OCI-LY7 (cell line): ENCODE measurements around the gene SRPRA. TPM values are rescaled to one million over a fixed set of nuclear protein-coding genes. Genes with fewer than 3 reads are reported as not detected.
A peak's percentile ranks its signal among the peaks of the same experiment; 100 is the strongest.

Source experiments
- BruUV-seq: library from RNA; stranded (reverse); fragments of 400-500 nt; replicated peaks from 2 replicates; lab custom pipeline; 2021; lab: Mats Ljungman, UMichigan
- CTCF ChIA-PET: fragments of 300-600 bp; sonication (Branson Sonifier 250); formaldehyde crosslinking; loops from one replicate; lab custom pipeline; 2022; ENCODE audit warnings: antibody characterized with exemption; ENCODE audit not compliant: unreplicated experiment; lab: Charles Lee
- POLR2A ChIA-PET: fragments of 300-600 bp; sonication (Branson Sonifier 250); formaldehyde crosslinking; loops from one replicate; lab custom pipeline; 2022; ENCODE audit warnings: antibody characterized with exemption; lab: Charles Lee
- DNase-seq: peaks from one replicate; pipeline ENCODE4 v3.0.0-alpha.2; 2015; ENCODE audit warnings: low spot score
- H2AFZ ChIP-seq: fragments of 200-600 bp; sonication (generic), shearing (Covaris generic); 2 replicates; pipeline ENCODE4 v1.6.1; 2014; ENCODE audit warnings: mild to moderate bottlenecking, antibody characterized with exemption, low read length, moderate library complexity
- H3K27ac ChIP-seq: fragments of 200-600 bp; sonication (generic); 2 replicates; pipeline ENCODE4 v1.5.1; 2014; ENCODE audit warnings: mixed run types, low read depth, mild to moderate bottlenecking, moderate library complexity, low read length, inconsistent platforms; ENCODE audit not compliant: poor library complexity, severe bottlenecking
- H3K36me3 ChIP-seq: fragments of 200-600 bp; sonication (generic); 2 replicates; pipeline ENCODE4 v1.6.1; 2014; ENCODE audit warnings: mild to moderate bottlenecking, antibody characterized with exemption, low read length, moderate library complexity, mixed read lengths; ENCODE audit not compliant: insufficient read depth
- H3K4me1 ChIP-seq: fragments of 200-600 bp; sonication (generic); 2 replicates; pipeline ENCODE4 v1.5.1; 2014; ENCODE audit warnings: mild to moderate bottlenecking, low read length; ENCODE audit not compliant: insufficient read depth, poor library complexity, severe bottlenecking
- H3K4me2 ChIP-seq: fragments of 200-600 bp; sonication (generic); 2 replicates; pipeline ENCODE4 v1.6.1; 2014; ENCODE audit warnings: mild to moderate bottlenecking, low read length
- H3K4me3 ChIP-seq: fragments of 200-600 bp; sonication (generic); 2 replicates; pipeline ENCODE4 v1.5.1; 2014; ENCODE audit warnings: mild to moderate bottlenecking, low read depth, low read length; ENCODE audit not compliant: poor library complexity, severe bottlenecking
- H3K79me2 ChIP-seq: fragments of 200-600 bp; sonication (generic); 2 replicates; pipeline ENCODE4 v1.6.1; 2016; ENCODE audit warnings: low read depth, mild to moderate bottlenecking, low read length, moderate library complexity, mixed read lengths; ENCODE audit not compliant: insufficient read depth
- H3K9me2 ChIP-seq: fragments of 200-600 bp; sonication (generic); 2 replicates; pipeline ENCODE4 v1.6.1; 2016; ENCODE audit warnings: mild to moderate bottlenecking, low read length, mixed read lengths; ENCODE audit not compliant: insufficient read depth
- H3K9me3 ChIP-seq: fragments of 200-600 bp; sonication (generic); 2 replicates; pipeline ENCODE4 v1.6.1; 2014; ENCODE audit warnings: mild to moderate bottlenecking, mixed run types, low read length, mixed read lengths
- H4K20me1 ChIP-seq: fragments of 200-600 bp; sonication (generic); 2 replicates; pipeline ENCODE4 v1.6.1; 2014; ENCODE audit warnings: mild to moderate bottlenecking, antibody characterized with exemption, low read length, moderate library complexity, mixed read lengths; ENCODE audit not compliant: insufficient read depth
- EZH2phosphoT487 ChIP-seq: fragments of 200-600 bp; sonication (generic); IDR thresholded peaks from 2 replicates; pipeline ENCODE4 v1.6.1; 2018; ENCODE audit warnings: low read depth, borderline replicate concordance, mild to moderate bottlenecking, mixed run types, antibody characterized with exemption, low read length, moderate library complexity, mixed read lengths
- intact Hi-C: fragments of 100-400 bp; cut with micrococcal nuclease; formaldehyde crosslinking; loops from one replicate; pipeline ENCODE4 v1.10.0; 2022; ENCODE audit not compliant: unreplicated experiment
- total RNA-seq, 2 experiments: library from RNA; depleted of rRNA in 1 of 2; stranded (reverse); fragments of >200 nt in 1 of 2; shearing (Covaris generic) in 1 of 2; gene quantifications; 2 replicates each; pipeline ENCODE4 v1.2.3, GENCODE V29; 2014 to 2022
- TF ChIP-seq, protein P1 (sequence below): fragments of 200-600 bp; sonication (generic); conservative IDR thresholded peaks from 2 replicates; pipeline ENCODE4 v1.5.1; 2014; ENCODE audit warnings: mild to moderate bottlenecking, antibody characterized with exemption, low read length, moderate library complexity, mixed read lengths

Gene SRPRA
- total RNA-seq, 2 experiments from 2014 or later: 62.9 to 100 TPM

DNA sequence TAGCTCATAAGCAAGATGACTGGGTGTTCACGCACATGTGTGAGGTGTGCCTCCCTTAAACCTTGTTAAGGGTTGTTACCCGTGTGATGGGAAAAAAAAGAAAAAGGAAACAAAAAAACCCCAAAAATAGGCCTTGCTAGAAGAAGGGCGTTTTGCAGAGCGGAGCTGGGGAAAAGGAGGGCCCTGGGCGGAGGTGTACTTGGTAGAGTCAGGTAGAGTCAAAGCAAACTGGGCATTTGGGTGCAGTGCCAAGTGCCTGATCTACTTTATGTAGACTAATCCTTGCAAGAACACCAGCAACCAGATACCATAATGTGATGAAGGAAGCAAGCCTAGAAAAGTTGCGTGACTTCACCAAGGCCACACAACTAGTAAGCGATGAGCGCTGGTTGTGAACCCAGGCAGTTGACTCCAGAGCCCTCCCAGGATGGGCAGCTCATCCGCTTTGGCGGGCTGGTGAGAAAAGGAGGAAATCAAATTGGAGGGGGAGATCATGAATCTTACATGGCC is 13.0 kb upstream of the SRPRA start:
- POLR2A ChIA-PET: interaction anchor here (0.5 to 1.7 kb wide), 5 partner anchors 9 to 285 kb away, joined by 3 to 7 read pairs (median 5); partner anchors contain the start of genes FOXRED1 and SRPRA
- Histone ChIP-seq H4K20me1 (no peaks in the 10 kb centered on the region), H3K4me1 (peaks cover 34% of the 10 kb centered on the region), H3K27ac (no peak overlapping the region), H3K4me2 (no peak overlapping the region), H3K4me3 (no peak overlapping the region), H3K9me2 (no peaks in the 10 kb centered on the region), H2AFZ (no peak overlapping the region; the same call in 1 of the 2 replicates), H3K36me3 (peaks cover 18% of the 10 kb centered on the region; the same call in 1 of the 2 replicates), H3K79me2 (no peaks in the 10 kb centered on the region), H3K9me3 (no peaks in the 10 kb centered on the region)
- BruUV-seq: no TSS peak
- CTCF ChIA-PET: no interaction called here
- no peak for DNase-seq
- TF ChIP-seq EZH2phosphoT487: no peak
- TF ChIP-seq, protein P1, sequence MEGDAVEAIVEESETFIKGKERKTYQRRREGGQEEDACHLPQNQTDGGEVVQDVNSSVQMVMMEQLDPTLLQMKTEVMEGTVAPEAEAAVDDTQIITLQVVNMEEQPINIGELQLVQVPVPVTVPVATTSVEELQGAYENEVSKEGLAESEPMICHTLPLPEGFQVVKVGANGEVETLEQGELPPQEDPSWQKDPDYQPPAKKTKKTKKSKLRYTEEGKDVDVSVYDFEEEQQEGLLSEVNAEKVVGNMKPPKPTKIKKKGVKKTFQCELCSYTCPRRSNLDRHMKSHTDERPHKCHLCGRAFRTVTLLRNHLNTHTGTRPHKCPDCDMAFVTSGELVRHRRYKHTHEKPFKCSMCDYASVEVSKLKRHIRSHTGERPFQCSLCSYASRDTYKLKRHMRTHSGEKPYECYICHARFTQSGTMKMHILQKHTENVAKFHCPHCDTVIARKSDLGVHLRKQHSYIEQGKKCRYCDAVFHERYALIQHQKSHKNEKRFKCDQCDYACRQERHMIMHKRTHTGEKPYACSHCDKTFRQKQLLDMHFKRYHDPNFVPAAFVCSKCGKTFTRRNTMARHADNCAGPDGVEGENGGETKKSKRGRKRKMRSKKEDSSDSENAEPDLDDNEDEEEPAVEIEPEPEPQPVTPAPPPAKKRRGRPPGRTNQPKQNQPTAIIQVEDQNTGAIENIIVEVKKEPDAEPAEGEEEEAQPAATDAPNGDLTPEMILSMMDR: no peak
- intact Hi-C loops: no loop called here

DNA sequence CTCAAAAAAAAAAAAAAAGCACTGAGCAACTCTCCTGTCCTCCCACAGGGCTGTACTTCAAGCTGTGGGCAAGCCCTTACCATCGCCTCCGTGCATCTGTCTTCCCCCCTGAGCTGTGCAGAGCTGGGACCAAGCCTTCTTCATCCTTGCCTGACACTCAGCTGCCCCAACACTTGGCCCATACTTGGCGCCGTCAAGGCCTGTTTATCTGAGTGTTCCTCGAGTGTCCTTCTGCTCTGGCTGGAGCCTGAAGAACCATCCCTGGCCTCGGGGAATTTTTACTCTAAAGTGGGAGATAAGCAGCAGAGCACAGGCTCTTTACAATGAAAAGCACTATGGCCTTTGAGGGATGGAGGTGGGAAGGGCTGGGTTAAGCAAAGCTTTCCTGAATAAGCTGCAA is 12.6 kb upstream of the SRPRA start:
- H3K4me2 ChIP-seq: no peak overlapping the region
- H3K36me3 ChIP-seq: peaks cover 20% of the 10 kb centered on the region; the same call in 1 of the 2 replicates
- H3K79me2 ChIP-seq: no peaks in the 10 kb centered on the region
- no peak for DNase-seq
- H3K4me1 ChIP-seq: peaks cover 34% of the 10 kb centered on the region
- BruUV-seq: no TSS peak
- H3K4me3 ChIP-seq: no peak overlapping the region
- ChIA-PET POLR2A (interaction anchor here (0.5 to 1.7 kb wide), 6 partner anchors 8 to 285 kb away, joined by 3 to 7 read pairs (median 5); partner anchors contain the start of genes FOXRED1 and SRPRA), CTCF (interaction anchor here (0.5 kb wide), 1 partner anchor 74 kb away, joined by 6 read pairs; the partner anchor contains the start of gene ST3GAL4)
- TF ChIP-seq, protein P1: no peak
- no peak for TF ChIP-seq EZH2phosphoT487
- H4K20me1 ChIP-seq: no peaks in the 10 kb centered on the region
- intact Hi-C loops: no loop called here
- no peaks in the 10 kb centered on the region for H3K9me3 ChIP-seq
- H2AFZ ChIP-seq: no peak overlapping the region
- H3K9me2 ChIP-seq: no peaks in the 10 kb centered on the region
- H3K27ac ChIP-seq: no peak overlapping the region

DNA sequence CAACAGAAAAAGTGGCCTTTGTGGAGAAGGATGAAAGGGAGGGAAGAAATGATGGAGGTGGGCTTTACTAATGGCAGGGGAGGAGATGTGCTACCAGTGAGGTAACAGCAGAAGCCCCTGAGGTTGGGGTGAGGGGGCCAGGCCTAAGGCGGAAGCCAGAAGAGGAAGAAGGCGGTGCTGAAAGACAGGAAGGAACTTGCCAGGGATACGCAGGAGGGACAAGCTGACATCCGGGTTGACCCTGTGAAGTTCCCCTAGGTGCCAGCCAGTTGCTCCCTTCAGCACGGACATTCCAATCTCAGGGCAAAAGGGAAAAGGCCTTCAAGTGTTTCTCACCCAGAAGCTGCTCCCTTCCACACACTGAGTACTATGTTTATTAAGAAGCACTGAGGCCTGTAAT is 11.9 kb upstream of the SRPRA start:
- Histone ChIP-seq H3K4me2 (peak overlapping the region; percentile 24; the same call in 1 of the 2 replicates), H4K20me1 (no peaks in the 10 kb centered on the region), H3K9me2 (no peaks in the 10 kb centered on the region), H3K27ac (no peak overlapping the region), H3K4me1 (peaks cover 34% of the 10 kb centered on the region), H3K9me3 (no peaks in the 10 kb centered on the region), H2AFZ (no peak overlapping the region), H3K36me3 (peaks cover 26% of the 10 kb centered on the region), H3K4me3 (no peak overlapping the region), H3K79me2 (no peaks in the 10 kb centered on the region)
- no peak for TF ChIP-seq EZH2phosphoT487
- intact Hi-C loops: no loop called here
- DNase-seq: peak; percentile 44
- ChIA-PET POLR2A (interaction anchor here (0.7 to 1.3 kb wide), 4 partner anchors 9 to 87 kb away, joined by 3 to 6 read pairs (median 6); no protein-coding TSS in a partner anchor), CTCF (interaction anchor here (0.5 kb wide), 1 partner anchor 75 kb away, joined by 6 read pairs; the partner anchor contains the start of gene ST3GAL4)
- BruUV-seq: no TSS peak
